ENCODE results near the gene EMSY.

- TF ChIP-seq POLR2A (IDR thresholded peaks at IDR 0.05) (no peak), POLR2AphosphoS5 (IDR thresholded peaks at IDR 0.05) (no peak), CTCF (IDR thresholded peaks at IDR 0.05) (no peak), EP300 (IDR thresholded peaks at IDR 0.05) (no peak)
Observed at GRCh38 chr11:76601724-76602123, 156.9 kb downstream of the EMSY start.
